ENCODE data around the gene STON1. TPM values are rescaled to one million over a fixed set of nuclear protein-coding genes. Genes with fewer than 3 reads are reported as not detected.

The STON1 gene
- polyA plus RNA-seq, 2 of the 4 experiments (the other 2 are of a cell fraction) = 0.88 to 1.0 TPM

DNA sequence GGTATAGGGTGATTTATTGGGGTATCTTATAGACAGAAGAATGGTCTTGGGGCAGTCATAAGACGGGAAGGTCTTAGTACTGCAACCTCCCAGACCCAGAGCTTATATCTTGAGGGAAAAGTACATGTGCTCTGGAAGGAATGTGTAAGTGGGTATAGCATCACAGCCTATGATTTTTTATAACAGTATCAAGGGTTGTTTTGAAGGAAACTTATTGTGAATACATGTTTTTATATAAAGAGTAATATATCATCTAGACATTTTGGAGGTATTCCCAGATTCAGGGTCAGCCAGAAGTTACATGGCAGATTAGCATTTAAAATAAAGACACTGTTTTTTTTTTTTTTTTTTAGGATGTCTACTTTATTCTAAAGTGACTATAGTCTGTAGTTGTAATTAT lies 47.6 kb upstream of the STON1 start:
- FAIRE-seq (no peak), ATAC-seq (no peak; a peak in 1 of 6 replicates), DNase-seq (ENCODE audit: low read depth in 1 of 2, low spot score in 1 of 2) (no peak)
- ChIA-PET CTCF (interaction anchor here (5.9 kb wide), 1 partner anchor 12 kb away, joined by 30 read pairs; no protein-coding TSS in a partner anchor), POLR2A (no interaction called here)
- Histone ChIP-seq H3K9me3 (no peaks in the 10 kb centered on the region), H3K27ac (no peak overlapping the region), H3K4me1 (no peaks in the 10 kb centered on the region), H3K4me3 (no peak overlapping the region), H3K4me2 (no peak overlapping the region)
- WGBS (ENCODE audit: missing lambda C conversion rate) = 85% methylated on average over 1 of the region's 1 CpG
- TF ChIP-seq, protein P1, sequence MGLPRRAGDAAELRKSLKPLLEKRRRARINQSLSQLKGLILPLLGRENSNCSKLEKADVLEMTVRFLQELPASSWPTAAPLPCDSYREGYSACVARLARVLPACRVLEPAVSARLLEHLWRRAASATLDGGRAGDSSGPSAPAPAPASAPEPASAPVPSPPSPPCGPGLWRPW (IDR thresholded peaks at IDR 0.05) = no peak
- TF ChIP-seq POLR2A (IDR thresholded peaks at IDR 0.05; ENCODE audit: low read length) (no peak), JUN (IDR thresholded peaks at IDR 0.05) (no peak), HOXB13 (CRISPR knock-in tag; IDR thresholded peaks at IDR 0.05; ENCODE audit: low read depth) (no peak), MAZ (IDR thresholded peaks at IDR 0.05; ENCODE audit: borderline replicate concordance, low read depth, low read length) (no peak), SMC3 (IDR thresholded peaks at IDR 0.05) (no peak), GATA3 (IDR thresholded peaks at IDR 0.05; ENCODE audit: borderline replicate concordance) (no peak)

DNA sequence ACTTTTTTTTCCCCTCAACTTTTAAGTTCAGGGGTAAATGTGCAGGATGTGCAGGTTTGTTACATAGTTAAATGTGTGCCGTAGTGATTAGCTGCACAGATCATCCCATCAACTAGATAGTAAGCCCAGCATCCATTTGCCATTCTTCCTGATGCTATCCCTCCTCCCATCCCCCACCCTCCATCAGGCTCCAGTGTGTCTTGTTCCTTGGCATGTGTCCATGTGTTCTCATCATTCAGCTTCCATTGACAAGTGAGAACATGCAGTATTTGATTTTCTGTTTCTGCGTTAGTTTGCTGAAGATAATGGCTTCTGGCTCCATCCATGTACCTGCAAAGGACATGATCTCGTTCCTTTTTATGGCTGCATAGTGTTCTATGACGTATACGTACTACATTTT lies 47.2 kb upstream of the STON1 start:
- FAIRE-seq (no peak), DNase-seq (ENCODE audit: low read depth in 1 of 2, low spot score in 1 of 2) (no peak), ATAC-seq (no peak)
- POLR2A ChIA-PET = no interaction called here
- Histone ChIP-seq H3K4me1 (no peaks in the 10 kb centered on the region), H3K9me3 (no peaks in the 10 kb centered on the region), H3K27ac (no peak overlapping the region), H3K4me2 (no peak overlapping the region), H3K4me3 (no peak overlapping the region)
- CTCF ChIA-PET = interaction anchor here (0.6 to 5.9 kb wide), 2 partner anchors 12 to 76 kb away, joined by 3 to 30 read pairs; no protein-coding TSS in a partner anchor
- 71% methylated on average over 5 of the region's 5 CpGs for WGBS (ENCODE audit: missing lambda C conversion rate)
- TF ChIP-seq, protein P1 (IDR thresholded peaks at IDR 0.05) = no peak
- TF ChIP-seq NFE2L2 (conservative IDR thresholded peaks at IDR 0.05; ENCODE audit: low read length) (no peak), JUN (IDR thresholded peaks at IDR 0.05) (no peak), FOXS1 (CRISPR knock-in tag; IDR thresholded peaks at IDR 0.05) (no peak), POLR2A (IDR thresholded peaks at IDR 0.05; ENCODE audit: low read length) (no peak), KDM5A (IDR thresholded peaks at IDR 0.05) (no peak)

GRCh38 chr2:48483506-48483905 lies 46.4 kb upstream of the STON1 start:
- FAIRE-seq (no peak), ATAC-seq (no peak), DNase-seq (ENCODE audit: low read depth in 1 of 2, low spot score in 1 of 2) (no peak)
- TF ChIP-seq BHLHE40 (IDR thresholded peaks at IDR 0.05; ENCODE audit: low read depth, low read length) (no peak), MAX (IDR thresholded peaks at IDR 0.05) (no peak), MAFK (IDR thresholded peaks at IDR 0.05; ENCODE audit: partially characterized antibody) (no peak), CEBPB (IDR thresholded peaks at IDR 0.05) (no peak)
- H3K4me2 ChIP-seq = no peak overlapping the region
- POLR2A ChIA-PET = no interaction called here
- 95% methylated on average over 4 of the region's 4 CpGs for WGBS (ENCODE audit: missing lambda C conversion rate)
- H3K9me3 ChIP-seq = no peaks in the 10 kb centered on the region
- no peak overlapping the region for H3K4me3 ChIP-seq
- CTCF ChIA-PET = interaction anchor here (0.6 to 5.9 kb wide), 2 partner anchors 13 to 77 kb away, joined by 3 to 30 read pairs; no protein-coding TSS in a partner anchor
- H3K27ac ChIP-seq = no peak overlapping the region
- no peaks in the 10 kb centered on the region for H3K4me1 ChIP-seq

DNA sequence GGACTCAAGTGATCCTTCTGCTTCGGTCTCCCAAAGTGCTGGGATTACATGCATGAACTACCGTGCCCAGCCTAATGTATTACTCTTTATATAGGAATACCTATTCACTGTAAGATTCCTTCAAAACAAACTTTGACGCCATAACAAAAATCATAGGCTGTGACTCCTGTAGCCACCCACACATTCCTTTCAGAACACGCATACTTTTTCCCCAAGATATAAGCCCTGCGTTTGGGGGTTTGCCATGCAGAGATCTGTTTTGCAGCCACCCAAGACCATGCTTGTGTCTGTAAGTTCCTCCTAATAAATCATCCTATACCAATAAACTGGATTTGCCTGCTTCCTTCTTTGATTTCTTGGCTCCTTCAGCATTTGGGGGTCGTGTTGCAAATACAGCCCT lies 46.0 kb upstream of the STON1 start:
- ChIA-PET POLR2A (no interaction called here), CTCF (interaction anchor here (5.9 kb wide), 1 partner anchor 14 kb away, joined by 30 read pairs; no protein-coding TSS in a partner anchor)
- Histone ChIP-seq H3K4me3 (no peak overlapping the region), H3K4me1 (no peaks in the 10 kb centered on the region), H3K4me2 (no peak overlapping the region), H3K9me3 (no peaks in the 10 kb centered on the region), H3K27ac (no peak overlapping the region)
- ATAC-seq (no peak), FAIRE-seq (no peak), DNase-seq (ENCODE audit: low read depth in 1 of 2, low spot score in 1 of 2) (no peak)
- 84% methylated on average over 6 of the region's 6 CpGs for WGBS (ENCODE audit: missing lambda C conversion rate)
- TF ChIP-seq SMC3 (IDR thresholded peaks at IDR 0.05) (no peak), MAFK (IDR thresholded peaks at IDR 0.05; ENCODE audit: partially characterized antibody) (no peak), RFX5 (IDR thresholded peaks at IDR 0.05) (no peak), CHD2 (IDR thresholded peaks at IDR 0.05; ENCODE audit: low read length, partially characterized antibody) (no peak), RARB (CRISPR knock-in tag; IDR thresholded peaks at IDR 0.05) (no peak), REST (IDR thresholded peaks at IDR 0.05) (no peak), EP300 (IDR thresholded peaks at IDR 0.05) (no peak), FOXS1 (CRISPR knock-in tag; IDR thresholded peaks at IDR 0.05) (no peak), MAX (IDR thresholded peaks at IDR 0.05) (no peak), SREBF2 (IDR thresholded peaks at IDR 0.05) (no peak), EHMT2 (IDR thresholded peaks at IDR 0.05; ENCODE audit: low read depth) (no peak), NFE2L2 (conservative IDR thresholded peaks at IDR 0.05; ENCODE audit: low read length) (no peak), POLR2A (IDR thresholded peaks at IDR 0.05; ENCODE audit: low read length) (no peak), GATA3 (IDR thresholded peaks at IDR 0.05; ENCODE audit: borderline replicate concordance) (no peak), NR3C1 (IDR thresholded peaks at IDR 0.05) (no peak), NPAS2 (CRISPR knock-in tag; IDR thresholded peaks at IDR 0.05; ENCODE audit: borderline replicate concordance) (no peak)
- TF ChIP-seq, protein P1 (IDR thresholded peaks at IDR 0.05) = no peak
- TF ChIP-seq, protein P2, sequence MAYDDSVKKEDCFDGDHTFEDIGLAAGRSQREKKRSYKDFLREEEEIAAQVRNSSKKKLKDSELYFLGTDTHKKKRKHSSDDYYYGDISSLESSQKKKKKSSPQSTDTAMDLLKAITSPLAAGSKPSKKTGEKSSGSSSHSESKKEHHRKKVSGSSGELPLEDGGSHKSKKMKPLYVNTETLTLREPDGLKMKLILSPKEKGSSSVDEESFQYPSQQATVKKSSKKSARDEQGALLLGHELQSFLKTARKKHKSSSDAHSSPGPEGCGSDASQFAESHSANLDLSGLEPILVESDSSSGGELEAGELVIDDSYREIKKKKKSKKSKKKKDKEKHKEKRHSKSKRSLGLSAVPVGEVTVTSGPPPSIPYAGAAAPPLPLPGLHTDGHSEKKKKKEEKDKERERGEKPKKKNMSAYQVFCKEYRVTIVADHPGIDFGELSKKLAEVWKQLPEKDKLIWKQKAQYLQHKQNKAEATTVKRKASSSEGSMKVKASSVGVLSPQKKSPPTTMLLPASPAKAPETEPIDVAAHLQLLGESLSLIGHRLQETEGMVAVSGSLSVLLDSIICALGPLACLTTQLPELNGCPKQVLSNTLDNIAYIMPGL (CRISPR knock-in tag; IDR thresholded peaks at IDR 0.05; ENCODE audit: borderline replicate concordance) = no peak
